ENCODE data around the gene FERMT3.

FERMT3 gene

GRCh38 chr11:64251016-64251752 is 44.7 kb downstream of the FERMT3 start, which contains the start of gene PLCB3:
PLCB3 (plus strand) TSS chr11:64251530; CDS start chr11:64251650, 120 bp downstream.
- DNase-seq = peak; percentile 39 to 77

- no peak for DNase-seq
These were observed 45.2 kb downstream of the FERMT3 start for GRCh38 chr11:64251753-64252002.

GRCh38 chr11:64252003-64252872 is 45.7 kb downstream of the FERMT3 start:
- DNase-seq = peak in 1 of 2 donors; percentile 42

GRCh38 chr11:64253043-64253442 is 46.5 kb downstream of the FERMT3 start:
- no peak for DNase-seq

- DNase-seq = no peak
These were observed 47.0 kb downstream of the FERMT3 start for GRCh38 chr11:64253481-64253880.

GRCh38 chr11:64254326-64254725 is 47.8 kb downstream of the FERMT3 start:
- no peak for DNase-seq

GRCh38 chr11:64255135-64256128 is 48.9 kb downstream of the FERMT3 start:
- DNase-seq = no peak

GRCh38 chr11:64256300-64256699 is 49.8 kb downstream of the FERMT3 start:
- DNase-seq = no peak

GRCh38 chr11:64258356-64258755 is 51.8 kb downstream of the FERMT3 start:
- no peak for DNase-seq

- DNase-seq = no peak
These were observed 52.5 kb downstream of the FERMT3 start for GRCh38 chr11:64258946-64259532.

GRCh38 chr11:64259533-64260067 is 53.1 kb downstream of the FERMT3 start:
- peak; percentile 27 to 78 for DNase-seq

- no peak for DNase-seq
These were observed 53.7 kb downstream of the FERMT3 start for GRCh38 chr11:64260147-64260708.

GRCh38 chr11:64261556-64262080 is 55.1 kb downstream of the FERMT3 start:
- DNase-seq = no peak

GRCh38 chr11:64262271-64263002 is 55.9 kb downstream of the FERMT3 start:
- DNase-seq = no peak

GRCh38 chr11:64263021-64263946 is 56.8 kb downstream of the FERMT3 start:
- no peak for DNase-seq

GRCh38 chr11:64263947-64264317 is 57.4 kb downstream of the FERMT3 start:
- DNase-seq = no peak

GRCh38 chr11:64264371-64264852 is 57.9 kb downstream of the FERMT3 start:
- no peak for DNase-seq

- DNase-seq = no peak
These were observed 58.9 kb downstream of the FERMT3 start for GRCh38 chr11:64265176-64266160.
